ENCODE results near the gene TFG.

TFG gene

DNA sequence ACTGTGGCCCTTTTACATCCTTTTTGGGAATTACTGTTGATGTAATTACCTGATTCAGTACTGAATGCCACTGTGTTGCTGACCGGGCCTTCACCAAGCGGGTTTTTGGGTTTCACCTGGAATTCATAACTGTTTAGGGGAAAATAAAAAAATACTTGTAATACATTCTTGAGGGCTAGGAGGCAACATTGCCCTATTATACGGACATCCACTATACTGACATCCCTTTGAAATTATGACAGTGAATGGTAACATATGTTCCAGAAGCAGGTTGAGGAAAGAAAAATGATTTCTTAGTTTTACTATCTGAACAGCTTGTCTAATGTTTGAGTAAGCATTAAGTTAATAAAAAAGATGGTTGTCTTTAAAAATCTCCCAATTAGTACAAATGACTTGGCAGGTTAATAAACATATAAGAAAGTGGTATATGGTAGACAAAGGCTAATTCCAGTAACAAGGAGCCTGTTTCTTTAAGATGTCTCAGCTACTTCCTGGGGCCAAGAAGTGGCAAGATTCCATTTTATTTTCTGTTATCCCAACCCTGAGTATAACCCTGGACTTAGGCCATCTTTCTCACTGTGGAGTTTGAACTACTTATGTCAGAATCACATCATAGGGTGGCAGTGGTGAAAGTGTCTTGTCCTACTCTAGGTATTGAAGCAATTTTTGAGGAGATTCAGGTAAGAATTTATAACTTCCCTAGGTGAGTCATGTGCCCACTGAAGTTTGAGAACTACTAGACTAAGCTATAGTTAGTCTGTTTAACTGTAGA lies 45.5 kb downstream of the TFG start:
- no peak for DNase-seq (ENCODE audit: low read depth in 3 of 3)

GRCh38 chr3:100756441-100756840 lies 47.1 kb downstream of the TFG start:
- DNase-seq (ENCODE audit: low read depth in 3 of 3): no peak

DNA sequence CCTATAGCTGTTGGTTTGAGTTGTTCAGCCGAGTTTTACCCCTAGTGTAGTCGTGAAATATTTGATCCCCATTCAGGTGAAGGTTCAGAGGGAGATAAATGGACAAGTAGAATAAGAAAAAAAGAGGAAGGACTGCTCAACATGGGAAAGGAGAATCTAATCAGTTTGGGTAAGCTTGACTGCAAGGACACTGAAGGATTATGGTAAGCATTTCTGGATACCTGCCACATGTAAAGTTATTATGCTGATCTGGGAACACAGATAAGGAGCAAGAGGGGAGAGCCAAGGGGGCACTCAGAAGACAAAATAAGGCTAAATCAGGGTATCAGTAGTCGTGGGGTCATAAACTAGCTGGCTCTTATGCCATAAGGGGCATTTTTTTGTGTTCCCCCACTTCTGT lies 49.9 kb downstream of the TFG start:
- no peak for DNase-seq (ENCODE audit: low read depth in 3 of 3)

GRCh38 chr3:100759950-100760349 lies 50.7 kb downstream of the TFG start:
- no peak for DNase-seq (ENCODE audit: low read depth in 3 of 3)

DNA sequence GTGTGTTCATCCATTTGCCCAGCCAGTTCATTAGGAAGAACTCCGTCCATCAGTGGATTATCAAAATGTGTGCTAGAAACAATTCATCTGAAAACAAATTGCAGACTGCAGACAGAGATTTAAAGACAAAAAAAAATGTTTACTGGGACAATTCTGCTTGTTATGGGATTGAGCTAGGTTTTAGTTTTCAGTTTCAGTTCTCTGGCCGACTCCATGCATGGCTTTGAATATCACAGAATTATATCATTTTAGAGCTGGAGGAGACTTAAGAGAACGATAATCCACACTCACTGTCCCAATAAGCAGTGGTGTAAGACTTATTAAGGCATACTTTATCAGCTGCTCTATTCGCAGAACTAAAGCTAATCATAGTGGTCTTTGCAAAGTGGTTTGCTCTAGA lies 51.1 kb downstream of the TFG start:
- no peak for DNase-seq (ENCODE audit: low read depth in 3 of 3)

DNA sequence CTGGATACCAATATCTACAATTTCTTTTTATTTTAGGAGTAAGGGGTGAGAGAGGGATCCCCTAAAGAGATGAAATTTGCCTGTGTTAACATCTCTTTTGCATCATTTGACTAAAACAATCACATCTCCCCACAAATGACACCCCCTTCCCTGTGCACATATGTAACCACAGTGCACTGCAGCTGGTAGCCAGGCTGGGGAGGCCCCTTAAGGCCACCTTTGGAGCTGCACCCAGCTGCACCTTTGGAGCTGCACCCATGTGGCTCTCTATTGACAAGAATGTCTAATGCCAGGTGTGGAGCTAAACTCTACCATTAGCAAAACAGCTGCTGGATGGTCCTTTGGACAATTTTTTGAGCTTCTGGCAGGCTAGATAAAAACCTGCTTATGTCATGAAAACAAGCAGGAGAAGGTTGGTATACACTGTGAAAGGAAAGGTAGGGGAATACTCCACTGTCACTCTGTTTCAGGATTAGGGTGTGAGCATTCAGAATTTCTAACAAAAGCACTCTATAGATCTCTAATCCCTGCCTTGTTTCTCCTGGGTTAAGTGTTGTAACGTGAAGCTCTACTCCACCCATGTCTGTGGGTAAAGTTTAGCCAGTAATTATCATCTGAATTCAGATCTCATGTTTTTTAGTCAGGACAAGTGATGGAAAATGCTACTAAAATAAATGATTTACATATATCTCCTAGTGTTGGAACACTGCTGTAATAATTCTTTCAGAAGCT lies 52.1 kb downstream of the TFG start:
- DNase-seq (ENCODE audit: low read depth in 3 of 3): no peak

GRCh38 chr3:100761951-100762350 lies 52.7 kb downstream of the TFG start:
- DNase-seq (ENCODE audit: low read depth in 3 of 3): no peak

- DNase-seq (ENCODE audit: low read depth in 3 of 3): no peak
These were observed 56.2 kb downstream of the TFG start for GRCh38 chr3:100765437-100765975.

GRCh38 chr3:100766069-100766468 lies 56.8 kb downstream of the TFG start:
- DNase-seq (ENCODE audit: low read depth in 3 of 3): no peak

GRCh38 chr3:100769693-100770092 lies 60.4 kb downstream of the TFG start:
- DNase-seq (ENCODE audit: low read depth in 3 of 3): no peak

GRCh38 chr3:100775226-100775625 lies 65.9 kb downstream of the TFG start:
- DNase-seq (ENCODE audit: low read depth in 3 of 3): no peak

GRCh38 chr3:100775669-100776068 lies 66.4 kb downstream of the TFG start:
- DNase-seq (ENCODE audit: low read depth in 3 of 3): no peak

- no peak for DNase-seq (ENCODE audit: low read depth in 3 of 3)
These were observed 66.9 kb downstream of the TFG start for GRCh38 chr3:100776097-100776729.

- no peak for DNase-seq (ENCODE audit: low read depth in 3 of 3)
These were observed 67.5 kb downstream of the TFG start for GRCh38 chr3:100776746-100777145.

DNA sequence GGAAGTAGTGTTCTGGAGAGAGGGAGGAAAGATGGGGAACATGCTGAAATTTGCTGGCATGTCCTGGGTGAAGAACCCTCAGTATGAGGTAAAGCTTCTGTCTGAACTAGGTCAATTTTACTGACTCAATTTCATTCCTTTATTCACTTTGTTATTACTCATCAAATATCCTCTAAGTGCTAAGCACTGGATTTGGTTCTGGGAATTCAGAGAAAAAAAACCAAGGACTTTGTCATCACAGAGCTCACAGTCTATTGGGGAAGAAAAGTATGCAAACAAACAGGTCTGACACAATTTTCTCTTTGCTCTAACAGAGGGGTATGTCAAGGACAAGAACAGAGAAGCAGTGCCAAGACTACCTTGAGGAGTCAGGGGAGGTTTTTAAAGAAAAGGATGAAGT lies 68.0 kb downstream of the TFG start:
- DNase-seq (ENCODE audit: low read depth in 3 of 3): no peak

DNA sequence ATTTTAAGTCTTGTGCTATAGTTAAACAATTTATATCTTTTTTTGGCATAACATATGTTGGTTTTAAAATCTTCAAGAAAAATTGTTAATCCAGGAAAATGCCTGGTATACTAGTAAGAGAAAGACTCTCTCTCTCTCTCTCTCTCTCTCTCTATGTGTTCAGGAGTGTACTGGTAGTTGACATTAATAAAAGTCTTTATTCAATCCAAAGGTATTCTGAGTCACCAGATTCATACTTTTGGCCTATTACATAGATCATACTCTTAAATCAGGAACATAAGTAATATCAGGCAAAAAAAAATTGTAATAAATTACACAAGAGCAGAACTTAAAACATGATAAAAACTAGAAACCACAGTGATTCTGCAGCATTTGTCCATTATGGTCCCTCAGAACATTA lies 70.2 kb downstream of the TFG start:
- DNase-seq (ENCODE audit: low read depth in 3 of 3): no peak

DNA sequence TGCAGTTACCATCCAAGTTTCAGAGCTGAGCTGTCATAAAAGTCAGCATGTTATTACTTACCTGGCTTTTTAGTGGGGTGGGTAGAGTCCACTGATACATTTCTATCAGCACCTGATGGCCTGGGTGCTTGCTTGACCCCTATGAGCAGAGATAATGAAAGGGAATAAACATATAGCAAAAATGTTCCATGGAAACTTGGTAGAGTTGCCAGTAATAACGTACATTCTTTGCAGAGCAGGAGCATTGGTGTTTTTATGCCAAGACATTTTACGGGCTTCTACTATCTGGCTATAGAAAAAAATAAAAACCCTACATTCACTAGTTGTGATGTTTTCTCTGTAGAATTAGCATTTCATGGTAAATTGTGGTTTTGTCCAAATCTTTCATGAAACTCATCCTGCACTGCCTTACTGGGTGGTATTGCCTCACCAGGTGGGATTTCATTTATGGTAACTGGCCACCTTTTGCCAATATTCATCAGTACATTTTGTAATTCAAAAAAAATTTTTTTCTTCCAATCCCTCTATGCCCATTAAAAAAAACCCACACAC lies 70.9 kb downstream of the TFG start:
- DNase-seq (ENCODE audit: low read depth in 3 of 3): no peak

DNA sequence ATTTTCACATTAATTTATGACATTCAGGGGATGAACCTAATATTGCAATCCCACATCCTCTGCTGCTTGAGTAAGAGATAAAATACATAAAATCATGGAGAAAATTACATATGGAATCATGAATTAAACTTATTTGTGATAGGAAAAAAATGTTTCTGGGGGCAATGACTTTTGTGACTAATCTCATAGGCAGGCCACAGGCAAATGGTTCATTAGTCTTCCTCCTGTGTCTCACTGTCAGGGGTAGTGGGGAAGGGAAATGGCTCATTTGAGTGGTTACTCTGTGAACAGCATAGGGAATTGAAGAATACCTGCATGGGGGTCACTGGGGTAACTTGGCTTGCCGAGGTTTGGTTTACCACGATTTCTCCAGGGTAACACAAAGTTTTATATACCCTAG lies 72.0 kb downstream of the TFG start:
- no peak for DNase-seq (ENCODE audit: low read depth in 3 of 3)

DNA sequence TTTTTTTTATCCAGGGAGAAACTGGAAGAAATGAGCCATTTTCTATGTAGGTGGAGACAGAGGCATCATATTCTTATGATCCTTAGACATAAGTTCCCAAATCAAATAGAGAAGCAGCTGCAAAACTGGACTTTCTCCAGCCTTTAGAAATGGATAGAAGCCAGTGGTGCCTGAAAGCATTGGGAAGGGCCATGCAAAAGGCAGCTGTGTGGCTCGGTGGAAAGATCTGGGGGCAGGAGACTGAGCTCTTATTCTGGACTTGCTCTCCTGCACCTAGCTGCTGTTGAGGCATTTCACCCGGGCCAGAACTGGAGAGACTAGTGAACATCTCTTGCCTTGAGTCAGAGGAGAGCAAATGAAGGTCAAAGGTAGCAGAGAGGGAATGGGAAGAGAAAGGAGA lies 73.1 kb downstream of the TFG start:
- DNase-seq (ENCODE audit: low read depth in 3 of 3): no peak

GRCh38 chr3:100782906-100783305 lies 73.6 kb downstream of the TFG start:
- no peak for DNase-seq (ENCODE audit: low read depth in 3 of 3)

- no peak for DNase-seq (ENCODE audit: low read depth in 3 of 3)
These were observed 74.3 kb downstream of the TFG start for GRCh38 chr3:100783619-100784018.

DNA sequence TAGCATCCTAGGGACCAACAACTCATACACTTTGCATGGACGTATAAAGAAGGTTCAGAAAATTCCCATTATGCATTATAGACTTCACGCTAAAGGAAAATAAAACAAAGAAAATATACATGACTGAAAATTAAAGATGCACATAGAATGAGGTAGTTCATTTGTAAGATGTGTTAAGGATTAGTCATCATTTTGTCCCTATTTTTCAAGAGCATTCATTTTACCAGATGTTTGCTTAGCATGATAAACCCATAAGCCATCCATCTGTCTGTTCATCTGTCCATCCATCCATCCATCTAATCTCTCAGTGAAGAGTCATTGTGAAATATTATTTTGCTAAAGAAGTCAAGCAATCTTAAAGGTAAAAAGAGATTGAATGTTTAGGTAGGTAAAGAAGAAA lies 80.3 kb downstream of the TFG start:
- no peak for DNase-seq (ENCODE audit: low read depth in 3 of 3)

Measured in stimulated activated CD4-positive, alpha-beta T cell treated with anti-CD3 and anti-CD28 coated beads, TNF-alpha, amount 100 ng/mL, for 4 hours (primary cell).